Measurements from ENCODE around the gene DOK3.
A peak's percentile ranks its signal among the peaks of the same experiment; 100 is the strongest.

DOK3 gene

DNA sequence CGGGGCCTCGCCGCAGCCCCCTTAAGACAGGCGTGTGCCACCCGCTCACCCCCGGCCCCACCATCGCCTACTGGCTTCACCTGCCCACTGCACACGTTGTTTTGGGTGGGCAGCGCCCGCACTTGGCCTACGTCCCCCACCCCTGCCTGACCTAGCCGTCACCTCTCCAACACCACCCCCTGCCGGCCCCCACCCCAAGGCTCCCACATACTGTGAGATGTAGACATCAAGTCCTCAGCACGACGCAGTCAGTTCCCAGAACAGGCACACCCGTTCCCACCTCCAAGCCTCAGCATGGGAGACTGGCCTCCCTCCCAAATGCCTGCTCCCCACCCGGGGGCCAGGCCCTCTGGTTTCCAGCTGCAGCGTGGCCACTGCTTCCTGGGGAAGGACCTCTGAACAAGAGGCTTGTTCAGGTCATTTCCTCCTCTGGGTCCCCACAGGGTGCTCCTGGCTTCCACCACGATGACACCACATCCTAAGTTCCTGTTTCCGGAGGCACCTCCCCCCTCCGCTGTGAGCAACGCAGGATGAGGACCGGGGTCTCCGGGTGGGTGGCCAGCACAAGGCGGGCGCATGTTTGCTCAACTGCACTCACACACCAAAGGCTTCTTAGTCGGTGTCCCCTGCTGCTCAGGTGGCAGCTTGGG lies 47.5 kb downstream of the DOK3 start:
- no peak overlapping the region for H3K4me3 ChIP-seq (ENCODE audit: low read depth, low read length)

DNA sequence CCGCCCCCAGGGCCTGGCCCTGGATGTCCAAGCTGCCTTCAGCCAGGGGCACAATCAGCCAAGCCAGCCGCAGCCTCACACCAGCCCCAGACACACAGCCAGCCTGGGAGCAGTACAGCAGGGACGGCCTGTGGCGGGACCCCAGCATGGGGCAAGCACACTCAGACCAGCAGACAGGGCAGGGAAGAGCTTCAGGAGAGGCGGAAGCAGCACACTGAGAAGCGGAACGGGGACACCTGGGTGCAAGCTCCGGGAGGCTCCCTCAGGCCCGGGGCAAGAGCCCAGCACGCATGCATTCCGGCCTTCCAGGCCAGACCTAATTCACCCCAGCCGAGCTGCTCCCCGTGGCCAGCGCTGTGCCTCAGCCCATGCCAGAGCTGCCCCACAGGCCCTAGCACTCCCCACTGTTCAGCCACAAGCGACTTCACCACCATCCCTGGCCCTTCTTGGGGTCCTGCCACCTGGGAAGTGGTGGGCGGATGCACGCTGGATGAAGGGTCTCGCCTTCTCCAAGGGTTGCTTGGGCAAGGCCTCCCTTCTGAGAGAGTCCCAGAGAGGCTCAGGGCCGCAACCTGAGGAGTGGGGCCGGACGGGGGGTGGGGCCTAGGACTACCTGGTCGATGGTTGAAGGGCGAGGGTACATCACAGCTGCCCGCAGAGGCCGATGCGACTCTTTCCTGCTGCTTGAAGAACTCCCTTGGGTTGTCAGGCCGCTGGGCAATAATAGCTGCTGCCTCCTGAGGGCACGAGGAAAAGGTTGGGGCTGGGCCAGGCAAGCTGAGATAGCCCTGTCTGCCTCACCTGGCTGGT lies 49.6 kb downstream of the DOK3 start:
- TF ChIP-seq, protein P1, sequence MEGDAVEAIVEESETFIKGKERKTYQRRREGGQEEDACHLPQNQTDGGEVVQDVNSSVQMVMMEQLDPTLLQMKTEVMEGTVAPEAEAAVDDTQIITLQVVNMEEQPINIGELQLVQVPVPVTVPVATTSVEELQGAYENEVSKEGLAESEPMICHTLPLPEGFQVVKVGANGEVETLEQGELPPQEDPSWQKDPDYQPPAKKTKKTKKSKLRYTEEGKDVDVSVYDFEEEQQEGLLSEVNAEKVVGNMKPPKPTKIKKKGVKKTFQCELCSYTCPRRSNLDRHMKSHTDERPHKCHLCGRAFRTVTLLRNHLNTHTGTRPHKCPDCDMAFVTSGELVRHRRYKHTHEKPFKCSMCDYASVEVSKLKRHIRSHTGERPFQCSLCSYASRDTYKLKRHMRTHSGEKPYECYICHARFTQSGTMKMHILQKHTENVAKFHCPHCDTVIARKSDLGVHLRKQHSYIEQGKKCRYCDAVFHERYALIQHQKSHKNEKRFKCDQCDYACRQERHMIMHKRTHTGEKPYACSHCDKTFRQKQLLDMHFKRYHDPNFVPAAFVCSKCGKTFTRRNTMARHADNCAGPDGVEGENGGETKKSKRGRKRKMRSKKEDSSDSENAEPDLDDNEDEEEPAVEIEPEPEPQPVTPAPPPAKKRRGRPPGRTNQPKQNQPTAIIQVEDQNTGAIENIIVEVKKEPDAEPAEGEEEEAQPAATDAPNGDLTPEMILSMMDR (IDR thresholded peaks at IDR 0.05; ENCODE audit: borderline replicate concordance, insufficient read depth, low read depth, low read length) = no peak
- H3K4me3 ChIP-seq (ENCODE audit: low read depth, low read length) = no peak overlapping the region

More for the DNA sequence above, 47.5 kb downstream of the DOK3 start:
- TF ChIP-seq, protein P1 (IDR thresholded peaks at IDR 0.05; ENCODE audit: borderline replicate concordance, insufficient read depth, low read depth, low read length) = no peak

DNA sequence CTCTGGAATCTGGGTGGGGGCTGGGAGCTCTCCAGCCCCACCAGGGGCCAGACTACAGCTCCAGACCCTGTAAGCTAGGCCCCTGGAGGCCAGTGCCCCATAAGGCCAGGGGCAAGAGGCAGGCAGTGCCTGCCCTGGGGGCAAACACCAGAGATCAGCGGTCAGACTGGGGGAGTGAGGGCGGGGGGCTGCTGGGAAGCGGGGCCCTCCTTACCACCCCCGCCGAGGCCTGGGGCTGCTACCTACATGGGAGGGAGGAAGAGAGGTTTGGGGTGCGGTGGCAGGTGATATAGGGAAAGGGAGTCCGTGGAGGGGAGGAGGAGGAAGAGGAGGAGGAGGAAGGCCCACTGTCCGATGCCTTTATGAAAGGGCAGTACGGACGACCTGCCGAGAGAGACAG lies 50.3 kb downstream of the DOK3 start:
- no peak overlapping the region for H3K4me3 ChIP-seq (ENCODE audit: low read depth, low read length)
- TF ChIP-seq, protein P1 (IDR thresholded peaks at IDR 0.05; ENCODE audit: borderline replicate concordance, insufficient read depth, low read depth, low read length) = no peak

DNA sequence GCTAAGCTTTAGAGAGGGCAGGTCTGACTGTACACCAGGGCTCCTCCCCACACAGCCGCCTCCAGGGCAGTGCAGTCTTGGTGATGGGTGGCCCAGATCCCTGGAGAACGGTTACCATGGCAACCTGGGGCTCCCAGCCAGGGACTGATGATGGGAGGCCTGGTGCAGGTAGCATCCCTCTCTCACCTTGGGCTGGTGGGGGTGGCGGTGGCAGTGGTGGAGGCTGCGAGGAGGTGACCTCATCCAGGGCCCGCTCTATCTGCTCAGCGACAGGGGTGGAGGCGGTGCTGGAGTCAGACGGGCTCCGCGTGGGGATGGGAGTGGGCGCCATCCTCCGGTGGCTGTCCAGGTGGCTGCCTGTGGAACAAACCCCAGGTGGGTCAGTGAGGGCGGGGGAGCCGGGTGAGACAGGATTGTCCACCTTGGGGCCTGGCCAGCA lies 50.7 kb downstream of the DOK3 start:
- TF ChIP-seq, protein P1 (IDR thresholded peaks at IDR 0.05; ENCODE audit: borderline replicate concordance, insufficient read depth, low read depth, low read length) = no peak
- H3K4me3 ChIP-seq (ENCODE audit: low read depth, low read length) = no peak overlapping the region

DNA sequence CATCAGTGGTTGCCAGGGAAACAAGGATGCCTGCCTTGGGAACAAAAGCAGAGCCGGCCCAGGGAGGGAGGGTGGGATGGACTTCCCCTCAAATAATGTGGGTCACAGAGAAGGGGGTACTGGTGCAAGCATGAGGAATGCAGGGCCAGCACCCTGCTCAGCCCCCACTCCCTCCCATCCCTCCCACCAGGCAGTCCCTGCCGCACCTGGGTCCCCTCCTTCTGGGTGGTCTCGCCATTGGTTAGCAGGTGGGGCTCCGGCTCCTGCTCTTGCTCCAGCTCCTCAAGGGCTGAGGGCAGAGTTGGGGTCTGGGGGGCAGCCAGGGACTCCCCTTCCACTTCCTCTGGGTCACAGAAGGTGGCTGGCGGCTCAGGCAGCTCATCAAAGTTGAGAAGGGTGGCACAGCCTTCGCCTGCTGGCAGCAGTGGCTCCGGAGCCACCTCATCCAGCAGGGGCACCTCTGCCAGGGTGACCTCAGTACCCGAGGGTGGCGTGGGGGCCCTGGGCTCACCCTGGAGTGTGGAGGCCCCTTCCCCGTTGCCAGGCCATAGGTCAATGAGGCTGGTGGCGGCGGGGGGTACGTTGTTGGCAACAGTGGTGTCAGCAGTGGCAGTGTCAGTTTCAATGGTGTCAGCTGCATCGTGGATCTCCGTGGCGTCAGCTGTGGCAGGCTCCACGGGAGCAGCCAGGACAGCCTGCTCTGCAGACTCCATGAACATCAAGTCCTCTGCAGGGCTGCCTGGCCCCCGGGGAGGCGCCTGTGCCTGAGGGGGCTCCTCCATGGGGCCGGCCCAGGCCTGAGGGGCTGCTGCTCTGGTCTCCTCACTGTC lies 51.6 kb downstream of the DOK3 start:
- TF ChIP-seq, protein P1 (IDR thresholded peaks at IDR 0.05; ENCODE audit: borderline replicate concordance, insufficient read depth, low read depth, low read length) = no peak
- H3K4me3 ChIP-seq (ENCODE audit: low read depth, low read length) = no peak overlapping the region

DNA sequence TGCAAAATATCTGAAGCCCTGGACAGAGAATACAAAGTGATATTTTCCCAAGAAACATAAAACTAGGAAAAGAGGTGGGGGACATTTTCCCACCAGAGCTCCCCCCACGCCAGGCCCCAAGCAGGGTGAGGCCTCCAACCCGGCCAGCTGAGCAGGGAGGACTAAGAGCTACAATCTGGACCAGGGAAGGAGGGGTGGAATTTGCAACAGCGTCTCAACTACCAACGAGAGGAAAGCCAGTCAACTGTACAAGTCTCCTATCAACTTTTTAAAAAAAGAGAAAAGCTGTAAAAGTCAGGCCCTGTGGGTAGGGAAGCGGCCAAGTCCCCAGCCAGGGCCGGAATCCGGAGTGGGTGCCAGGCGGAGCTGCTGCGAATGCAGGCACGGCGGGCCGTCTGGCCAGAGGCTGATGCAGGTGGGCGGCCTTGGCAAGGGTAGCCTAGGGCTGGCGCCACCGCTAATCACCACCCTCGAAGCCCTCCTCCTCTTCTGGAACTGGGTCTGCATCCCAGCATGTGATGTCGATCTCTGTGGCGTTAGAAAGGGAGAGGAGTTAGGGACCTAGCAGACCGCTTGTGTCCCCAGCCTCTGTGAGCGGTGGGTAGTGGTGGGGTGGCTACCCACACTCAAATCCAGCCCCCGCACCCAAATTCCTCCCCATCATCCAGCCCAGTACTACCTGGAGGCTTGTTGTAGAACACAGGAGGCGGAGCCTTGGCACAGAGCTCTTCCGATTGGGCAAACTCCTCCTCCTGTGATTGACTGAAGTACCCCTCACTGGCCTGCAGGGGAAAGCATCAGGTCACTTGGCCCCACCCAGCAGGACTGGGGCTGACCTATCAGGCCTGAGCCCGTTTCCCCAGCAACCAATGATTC lies 52.4 kb downstream of the DOK3 start:
- H3K4me3 ChIP-seq (ENCODE audit: low read depth, low read length) = no peak overlapping the region
- TF ChIP-seq, protein P1 (IDR thresholded peaks at IDR 0.05; ENCODE audit: borderline replicate concordance, insufficient read depth, low read depth, low read length) = peak; percentile 67
